Measurements from ENCODE around the gene TTBK2.

Gene TTBK2

GRCh38 chr15:42711746-42712145 is 208.8 kb downstream of the TTBK2 start:
- no peak for DNase-seq (ENCODE audit: low spot score)
- Mint-ChIP-seq H3K4me1 (ENCODE audit: low read depth) (peaks cover 3% of the 10 kb centered on the region), H3K9me3 (no peaks in the 10 kb centered on the region), H3K36me3 (ENCODE audit: low read depth) (no peaks in the 10 kb centered on the region), H3K27ac (no peak overlapping the region), H3K27me3 (ENCODE audit: low read depth) (no peaks in the 10 kb centered on the region), H3K4me3 (no peak overlapping the region)

GRCh38 chr15:42710662-42711061 is 209.9 kb downstream of the TTBK2 start:
- Mint-ChIP-seq H3K27ac (no peak overlapping the region), H3K27me3 (ENCODE audit: low read depth) (no peaks in the 10 kb centered on the region), H3K36me3 (ENCODE audit: low read depth) (no peaks in the 10 kb centered on the region), H3K9me3 (no peaks in the 10 kb centered on the region), H3K4me3 (no peak overlapping the region), H3K4me1 (ENCODE audit: low read depth) (peaks cover 3% of the 10 kb centered on the region)
- no peak for DNase-seq (ENCODE audit: low spot score)

- Mint-ChIP-seq H3K27ac (no peak overlapping the region), H3K27me3 (ENCODE audit: low read depth) (no peaks in the 10 kb centered on the region), H3K4me3 (no peak overlapping the region), H3K9me3 (no peaks in the 10 kb centered on the region), H3K4me1 (ENCODE audit: low read depth) (peaks cover 5% of the 10 kb centered on the region), H3K36me3 (ENCODE audit: low read depth) (peaks cover 2% of the 10 kb centered on the region)
- DNase-seq (ENCODE audit: low spot score), result no peak
These were observed 212.6 kb downstream of the TTBK2 start for GRCh38 chr15:42707873-42708544.

- no peaks in the 10 kb centered on the region for H3K27me3 Mint-ChIP-seq (ENCODE audit: low read depth)
- H3K4me1 Mint-ChIP-seq (ENCODE audit: low read depth), result peaks cover 5% of the 10 kb centered on the region
- peaks cover 2% of the 10 kb centered on the region for H3K36me3 Mint-ChIP-seq (ENCODE audit: low read depth)
- no peak for DNase-seq (ENCODE audit: low spot score)
- no peak overlapping the region for H3K4me3 Mint-ChIP-seq
- no peaks in the 10 kb centered on the region for H3K9me3 Mint-ChIP-seq
- H3K27ac Mint-ChIP-seq, result no peak overlapping the region
These were observed 213.5 kb downstream of the TTBK2 start for GRCh38 chr15:42707068-42707467.

GRCh38 chr15:42705336-42705735 is 215.2 kb downstream of the TTBK2 start:
- Mint-ChIP-seq H3K9me3 (no peaks in the 10 kb centered on the region), H3K27me3 (ENCODE audit: low read depth) (no peaks in the 10 kb centered on the region), H3K36me3 (ENCODE audit: low read depth) (peaks cover 11% of the 10 kb centered on the region), H3K4me3 (no peak overlapping the region), H3K4me1 (ENCODE audit: low read depth) (peaks cover 5% of the 10 kb centered on the region), H3K27ac (peak overlapping the region; percentile 7)
- no peak for DNase-seq (ENCODE audit: low spot score)

GRCh38 chr15:42704492-42704926 is 216.1 kb downstream of the TTBK2 start:
- Mint-ChIP-seq H3K9me3 (no peaks in the 10 kb centered on the region), H3K36me3 (ENCODE audit: low read depth) (peaks cover 15% of the 10 kb centered on the region), H3K4me1 (ENCODE audit: low read depth) (peaks cover 5% of the 10 kb centered on the region), H3K27ac (no peak overlapping the region), H3K4me3 (no peak overlapping the region), H3K27me3 (ENCODE audit: low read depth) (no peaks in the 10 kb centered on the region)
- peak; percentile 40 for DNase-seq (ENCODE audit: low spot score)

- Mint-ChIP-seq H3K4me3 (no peak overlapping the region), H3K27ac (no peak overlapping the region), H3K9me3 (no peaks in the 10 kb centered on the region), H3K27me3 (ENCODE audit: low read depth) (no peaks in the 10 kb centered on the region), H3K4me1 (ENCODE audit: low read depth) (peaks cover under 1% of the 10 kb centered on the region), H3K36me3 (ENCODE audit: low read depth) (peaks cover 30% of the 10 kb centered on the region)
- no peak for DNase-seq (ENCODE audit: low spot score)
These were observed 224.0 kb downstream of the TTBK2 start for GRCh38 chr15:42696626-42697025.

- H3K27ac Mint-ChIP-seq, result no peak overlapping the region
- H3K4me3 Mint-ChIP-seq, result no peak overlapping the region
These were observed 225.0 kb downstream of the TTBK2 start for GRCh38 chr15:42695527-42696071.

GRCh38 chr15:42694398-42694797 is 226.2 kb downstream of the TTBK2 start:
- peaks cover 17% of the 10 kb centered on the region for H3K36me3 Mint-ChIP-seq (ENCODE audit: low read depth)
- no peak overlapping the region for H3K4me3 Mint-ChIP-seq
- no peaks in the 10 kb centered on the region for H3K9me3 Mint-ChIP-seq
- DNase-seq (ENCODE audit: low spot score), result no peak
- no peaks in the 10 kb centered on the region for H3K27me3 Mint-ChIP-seq (ENCODE audit: low read depth)
- H3K4me1 Mint-ChIP-seq (ENCODE audit: low read depth), result peaks cover 14% of the 10 kb centered on the region
- no peak overlapping the region for H3K27ac Mint-ChIP-seq

More at GRCh38 chr15:42695527-42696071, 225.0 kb downstream of the TTBK2 start:
- Mint-ChIP-seq H3K27me3 (ENCODE audit: low read depth) (no peaks in the 10 kb centered on the region), H3K36me3 (ENCODE audit: low read depth) (peaks cover 23% of the 10 kb centered on the region), H3K9me3 (no peaks in the 10 kb centered on the region), H3K4me1 (ENCODE audit: low read depth) (peaks cover 11% of the 10 kb centered on the region)
- DNase-seq (ENCODE audit: low spot score), result no peak

GRCh38 chr15:42693942-42694341 is 226.6 kb downstream of the TTBK2 start:
- Mint-ChIP-seq H3K27me3 (ENCODE audit: low read depth) (no peaks in the 10 kb centered on the region), H3K4me1 (ENCODE audit: low read depth) (peaks cover 14% of the 10 kb centered on the region), H3K9me3 (no peaks in the 10 kb centered on the region), H3K4me3 (no peak overlapping the region), H3K36me3 (ENCODE audit: low read depth) (peaks cover 15% of the 10 kb centered on the region), H3K27ac (no peak overlapping the region)
- no peak for DNase-seq (ENCODE audit: low spot score)

GRCh38 chr15:42693496-42693895 is 227.1 kb downstream of the TTBK2 start:
- H3K4me1 Mint-ChIP-seq (ENCODE audit: low read depth), result peaks cover 14% of the 10 kb centered on the region
- peaks cover 15% of the 10 kb centered on the region for H3K36me3 Mint-ChIP-seq (ENCODE audit: low read depth)
- H3K27me3 Mint-ChIP-seq (ENCODE audit: low read depth), result no peaks in the 10 kb centered on the region
- H3K4me3 Mint-ChIP-seq, result no peak overlapping the region
- no peak overlapping the region for H3K27ac Mint-ChIP-seq
- H3K9me3 Mint-ChIP-seq, result no peaks in the 10 kb centered on the region
- no peak for DNase-seq (ENCODE audit: low spot score)

- no peak for DNase-seq (ENCODE audit: low spot score)
- Mint-ChIP-seq H3K36me3 (ENCODE audit: low read depth) (peaks cover 12% of the 10 kb centered on the region), H3K27ac (no peak overlapping the region)
These were observed 227.6 kb downstream of the TTBK2 start for GRCh38 chr15:42692997-42693396.

GRCh38 chr15:42692536-42692935 is 228.0 kb downstream of the TTBK2 start:
- H3K27ac Mint-ChIP-seq, result no peak overlapping the region
- peaks cover 8% of the 10 kb centered on the region for H3K36me3 Mint-ChIP-seq (ENCODE audit: low read depth)
- no peaks in the 10 kb centered on the region for H3K27me3 Mint-ChIP-seq (ENCODE audit: low read depth)
- no peaks in the 10 kb centered on the region for H3K9me3 Mint-ChIP-seq
- H3K4me3 Mint-ChIP-seq, result no peak overlapping the region
- H3K4me1 Mint-ChIP-seq (ENCODE audit: low read depth), result peaks cover 14% of the 10 kb centered on the region
- no peak for DNase-seq (ENCODE audit: low spot score)

More at GRCh38 chr15:42692997-42693396, 227.6 kb downstream of the TTBK2 start:
- Mint-ChIP-seq H3K27me3 (ENCODE audit: low read depth) (no peaks in the 10 kb centered on the region), H3K4me3 (no peak overlapping the region), H3K9me3 (no peaks in the 10 kb centered on the region), H3K4me1 (ENCODE audit: low read depth) (peaks cover 14% of the 10 kb centered on the region)

GRCh38 chr15:42691770-42692169 is 228.8 kb downstream of the TTBK2 start:
- H3K4me1 Mint-ChIP-seq (ENCODE audit: low read depth), result peaks cover 14% of the 10 kb centered on the region
- H3K27me3 Mint-ChIP-seq (ENCODE audit: low read depth), result no peaks in the 10 kb centered on the region
- peak overlapping the region; percentile 74 for H3K27ac Mint-ChIP-seq
- peaks cover 8% of the 10 kb centered on the region for H3K36me3 Mint-ChIP-seq (ENCODE audit: low read depth)
- no peak overlapping the region for H3K4me3 Mint-ChIP-seq
- DNase-seq (ENCODE audit: low spot score), result no peak
- H3K9me3 Mint-ChIP-seq, result no peaks in the 10 kb centered on the region

- H3K27ac Mint-ChIP-seq, result peak overlapping the region; percentile 74
- no peaks in the 10 kb centered on the region for H3K9me3 Mint-ChIP-seq
- peak; percentile 33 for DNase-seq (ENCODE audit: low spot score)
- no peaks in the 10 kb centered on the region for H3K27me3 Mint-ChIP-seq (ENCODE audit: low read depth)
- H3K36me3 Mint-ChIP-seq (ENCODE audit: low read depth), result peaks cover 5% of the 10 kb centered on the region
- H3K4me1 Mint-ChIP-seq (ENCODE audit: low read depth), result peaks cover 14% of the 10 kb centered on the region
- H3K4me3 Mint-ChIP-seq, result no peak overlapping the region
These were observed 229.3 kb downstream of the TTBK2 start for GRCh38 chr15:42691308-42691707.
